ENCODE measurements around the gene MPRIP.

The MPRIP gene

DNA sequence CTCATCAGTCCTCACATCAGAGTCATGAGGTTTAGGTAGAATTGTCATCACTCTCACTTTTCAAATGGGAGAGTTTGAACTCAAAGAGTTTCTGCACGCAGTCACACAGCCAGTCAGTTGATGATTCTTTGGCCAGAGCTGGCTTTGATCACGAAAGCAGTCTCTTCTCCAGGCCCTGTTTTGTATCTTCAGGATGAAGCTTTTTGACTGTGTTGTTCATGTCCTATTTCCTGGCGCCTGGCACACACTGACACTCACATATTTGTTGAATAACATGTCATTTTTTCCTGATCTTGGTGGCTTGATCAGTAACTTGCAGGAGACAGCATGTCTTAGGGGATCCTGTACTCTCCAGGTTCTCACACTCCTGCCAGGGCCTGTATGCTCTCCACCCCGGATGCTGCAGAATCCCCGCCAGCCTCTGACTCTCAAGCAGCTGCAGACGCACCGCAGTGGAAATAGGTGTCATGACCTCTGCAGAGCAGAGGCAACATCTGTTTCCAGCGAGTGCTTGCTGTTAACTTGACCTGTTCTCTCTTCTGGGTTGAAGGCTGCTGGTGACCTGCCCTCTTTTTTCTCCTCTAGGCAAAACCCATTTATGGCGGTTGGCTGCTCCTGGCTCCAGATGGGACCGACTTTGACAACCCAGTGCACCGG lies 33.0 kb downstream of the MPRIP start:
- TF ChIP-seq, protein P1, sequence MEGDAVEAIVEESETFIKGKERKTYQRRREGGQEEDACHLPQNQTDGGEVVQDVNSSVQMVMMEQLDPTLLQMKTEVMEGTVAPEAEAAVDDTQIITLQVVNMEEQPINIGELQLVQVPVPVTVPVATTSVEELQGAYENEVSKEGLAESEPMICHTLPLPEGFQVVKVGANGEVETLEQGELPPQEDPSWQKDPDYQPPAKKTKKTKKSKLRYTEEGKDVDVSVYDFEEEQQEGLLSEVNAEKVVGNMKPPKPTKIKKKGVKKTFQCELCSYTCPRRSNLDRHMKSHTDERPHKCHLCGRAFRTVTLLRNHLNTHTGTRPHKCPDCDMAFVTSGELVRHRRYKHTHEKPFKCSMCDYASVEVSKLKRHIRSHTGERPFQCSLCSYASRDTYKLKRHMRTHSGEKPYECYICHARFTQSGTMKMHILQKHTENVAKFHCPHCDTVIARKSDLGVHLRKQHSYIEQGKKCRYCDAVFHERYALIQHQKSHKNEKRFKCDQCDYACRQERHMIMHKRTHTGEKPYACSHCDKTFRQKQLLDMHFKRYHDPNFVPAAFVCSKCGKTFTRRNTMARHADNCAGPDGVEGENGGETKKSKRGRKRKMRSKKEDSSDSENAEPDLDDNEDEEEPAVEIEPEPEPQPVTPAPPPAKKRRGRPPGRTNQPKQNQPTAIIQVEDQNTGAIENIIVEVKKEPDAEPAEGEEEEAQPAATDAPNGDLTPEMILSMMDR (IDR thresholded peaks at IDR 0.05; ENCODE audit: low read depth, low read length) = no peak
- DNase-seq (ENCODE audit: extremely low read depth, low read depth) = no peak

DNA sequence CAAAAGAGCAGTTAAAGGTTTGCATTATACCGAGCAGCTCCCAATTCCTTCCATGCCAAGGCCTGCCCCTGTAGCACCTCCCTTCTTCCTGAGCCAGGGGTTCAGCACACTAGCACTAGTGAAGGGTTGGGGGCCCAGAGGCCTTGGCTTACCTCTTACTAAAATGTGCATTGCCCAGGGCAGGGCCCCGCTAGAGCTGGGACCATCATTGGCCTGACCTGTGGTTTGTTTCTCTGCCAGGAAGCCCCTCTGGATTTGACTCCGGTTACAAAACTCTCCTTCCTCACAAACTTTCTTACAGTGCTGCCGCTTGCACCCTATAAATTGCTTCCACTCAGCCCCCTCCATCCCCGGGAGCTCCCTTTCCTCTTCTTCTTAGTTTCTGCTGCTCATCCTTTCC lies 33.8 kb downstream of the MPRIP start:
- DNase-seq (ENCODE audit: extremely low read depth, low read depth) = no peak
- TF ChIP-seq, protein P1 (IDR thresholded peaks at IDR 0.05; ENCODE audit: low read depth, low read length) = no peak

DNA sequence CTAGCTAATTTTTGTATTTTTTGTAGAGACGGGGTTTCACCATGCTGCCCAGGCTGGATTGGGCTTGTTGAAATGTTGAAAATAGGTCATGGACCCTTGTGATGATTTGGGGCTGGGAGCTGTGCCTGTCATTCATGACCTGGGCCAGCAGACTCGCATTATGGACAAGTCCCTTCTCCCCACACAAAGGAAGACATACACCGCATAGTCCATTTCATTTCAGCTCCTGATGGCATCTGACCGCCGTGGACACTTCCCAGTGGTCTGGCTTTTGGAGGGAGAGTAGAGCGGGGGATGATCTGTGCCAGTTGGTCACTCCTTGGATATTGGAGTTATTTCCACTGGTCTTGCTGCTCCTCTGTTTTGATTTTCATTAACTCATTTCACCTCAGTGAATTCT lies 34.8 kb downstream of the MPRIP start:
- no peak for DNase-seq (ENCODE audit: extremely low read depth, low read depth)
- TF ChIP-seq, protein P1 (IDR thresholded peaks at IDR 0.05; ENCODE audit: low read depth, low read length) = no peak

GRCh38 chr17:17077861-17078732 lies 35.8 kb downstream of the MPRIP start:
- TF ChIP-seq, protein P1 (IDR thresholded peaks at IDR 0.05; ENCODE audit: low read depth, low read length) = no peak
- no peak for DNase-seq (ENCODE audit: extremely low read depth, low read depth)

- DNase-seq (ENCODE audit: extremely low read depth, low read depth) = no peak
- TF ChIP-seq, protein P1 (IDR thresholded peaks at IDR 0.05; ENCODE audit: low read depth, low read length) = no peak
These were observed 36.6 kb downstream of the MPRIP start for GRCh38 chr17:17078832-17079231.

DNA sequence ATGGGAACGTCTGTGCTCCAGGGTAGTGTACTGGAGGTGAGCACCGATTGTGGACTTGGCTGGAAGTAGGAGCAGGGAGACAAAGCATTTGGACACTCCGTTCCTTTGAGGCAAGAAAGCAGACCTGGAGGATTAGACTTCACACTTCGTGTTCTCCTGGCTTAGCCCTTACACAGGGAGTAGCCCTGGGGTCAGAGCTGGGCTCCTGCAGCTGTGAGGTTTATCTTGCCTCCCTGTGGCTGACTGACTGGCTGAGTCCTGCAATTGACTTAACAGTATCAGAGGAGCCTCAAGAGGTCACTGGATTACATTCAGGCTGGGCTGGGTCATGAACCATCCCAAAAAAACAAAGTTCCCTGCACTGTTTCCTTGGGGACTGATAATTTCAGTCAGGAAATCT lies 37.1 kb downstream of the MPRIP start:
- DNase-seq (ENCODE audit: extremely low read depth, low read depth) = no peak
- TF ChIP-seq, protein P1 (IDR thresholded peaks at IDR 0.05; ENCODE audit: low read depth, low read length) = no peak

DNA sequence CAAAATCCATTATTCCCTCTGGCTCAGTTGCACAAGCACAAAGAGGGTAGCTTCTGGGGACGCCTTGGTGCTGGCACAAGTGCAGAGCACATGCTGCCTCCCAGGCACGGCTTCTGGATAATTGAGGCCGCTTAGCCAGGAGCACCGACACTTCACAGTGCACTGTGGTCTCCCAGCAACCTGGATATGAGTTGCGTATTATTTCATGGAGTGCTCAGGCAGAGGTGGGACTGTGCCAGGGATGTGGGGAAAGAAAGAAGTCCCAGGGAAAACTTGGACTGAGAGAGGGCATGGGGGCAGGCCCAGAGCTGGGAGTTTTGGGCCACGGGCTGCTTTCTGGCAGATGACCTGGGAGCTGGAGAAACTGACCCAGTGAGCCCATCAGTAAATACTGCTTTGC lies 37.5 kb downstream of the MPRIP start:
- TF ChIP-seq, protein P1 (IDR thresholded peaks at IDR 0.05; ENCODE audit: low read depth, low read length) = no peak
- DNase-seq (ENCODE audit: extremely low read depth, low read depth) = no peak

Data from AG09319 (cell line).